VCaP (cell line): Measurements from ENCODE around the gene IFNGR2.

Experiments
- H3K27ac ChIP-seq: fragments of 450-650 bp; 2 replicates; pipeline ENCODE4 v1.5.1; 2017
- CTCF ChIP-seq: fragments of 450-650 bp; conservative IDR thresholded peaks from 2 replicates; pipeline ENCODE4 v1.5.1; 2017; ENCODE audit warnings: mild to moderate bottlenecking, moderate library complexity

IFNGR2 gene

GRCh38 chr21:33473344-33473743 lies 70.1 kb downstream of the IFNGR2 start:
- H3K27ac ChIP-seq, result no peak overlapping the region
- TF ChIP-seq CTCF, result no peak

- no peak for TF ChIP-seq CTCF
- 0 out of 2 replicates have a peak overlapping the region, but pooled peaks have one; percentile 92 for H3K27ac ChIP-seq
These were observed 73.9 kb downstream of the IFNGR2 start for GRCh38 chr21:33477066-33477465.

DNA sequence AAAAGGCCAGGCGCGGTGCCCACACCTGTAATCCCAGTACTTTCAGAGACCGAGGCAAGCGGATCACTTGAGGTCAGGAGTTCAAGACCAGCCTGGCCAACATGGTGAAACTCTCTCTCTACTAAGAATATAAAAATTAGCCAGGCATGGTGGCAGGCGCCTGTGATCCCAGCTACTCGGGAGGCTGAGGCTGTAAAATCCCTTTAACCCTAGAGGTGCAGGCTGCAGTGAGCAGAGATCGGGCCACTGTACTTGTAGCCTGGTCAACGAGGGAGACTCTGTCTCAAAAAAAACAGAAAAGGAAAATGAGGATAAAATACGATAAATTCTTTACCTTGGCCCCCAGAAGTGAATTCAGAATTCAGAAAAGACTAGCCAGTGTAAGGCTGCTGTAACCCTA lies 75.0 kb downstream of the IFNGR2 start:
- TF ChIP-seq CTCF, result no peak
- peak overlapping the region; percentile 92 for H3K27ac ChIP-seq

DNA sequence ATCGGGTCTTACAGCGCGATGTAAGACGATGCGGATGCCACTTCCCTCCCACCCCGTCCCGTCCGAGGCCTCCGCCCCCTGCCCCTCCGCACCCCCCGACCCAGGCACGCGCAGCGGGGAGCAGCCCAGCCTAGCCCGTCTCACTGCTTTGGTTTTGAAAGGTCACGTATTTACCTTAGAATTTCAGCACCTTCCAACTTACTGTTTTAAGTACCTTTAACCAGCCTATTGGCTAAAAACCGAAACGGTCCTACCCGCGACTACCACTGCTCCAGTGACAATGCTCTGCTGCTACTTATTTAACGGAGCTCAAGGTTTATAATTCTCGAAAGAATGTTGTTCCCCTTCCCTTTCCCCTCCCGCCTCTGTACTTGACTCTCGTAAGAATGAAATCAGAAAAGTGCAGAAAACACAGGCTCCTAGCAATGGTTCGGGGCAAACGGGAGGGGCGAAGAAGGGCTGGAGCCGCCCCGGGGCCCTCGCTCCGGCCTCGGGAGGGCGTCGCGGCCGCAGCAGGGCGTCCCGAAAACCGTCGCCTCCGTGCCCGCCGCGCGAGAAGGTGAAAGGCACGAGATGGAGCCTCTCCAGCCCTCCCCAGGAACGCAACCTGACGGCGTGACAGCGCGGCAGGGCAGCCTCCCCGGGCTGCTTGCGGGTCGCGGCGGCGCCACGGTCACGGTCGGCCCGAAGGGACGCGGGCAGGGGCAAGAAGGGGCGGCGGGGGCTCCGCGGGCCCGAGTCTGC lies 75.9 kb downstream of the IFNGR2 start:
- peak overlapping the region; percentile 92 for H3K27ac ChIP-seq
- no peak for TF ChIP-seq CTCF

GRCh38 chr21:33479679-33480480 lies 76.7 kb downstream of the IFNGR2 start, which contains the start of gene TMEM50B:
TSS of gene TMEM50B (minus strand) at chr21:33479974. CDS start at chr21:33468885, 11,089 bp downstream.
- H3K27ac ChIP-seq, result peak within 1 kb of the TSS; percentile 92
- peak; percentile 87 for TF ChIP-seq CTCF

DNA sequence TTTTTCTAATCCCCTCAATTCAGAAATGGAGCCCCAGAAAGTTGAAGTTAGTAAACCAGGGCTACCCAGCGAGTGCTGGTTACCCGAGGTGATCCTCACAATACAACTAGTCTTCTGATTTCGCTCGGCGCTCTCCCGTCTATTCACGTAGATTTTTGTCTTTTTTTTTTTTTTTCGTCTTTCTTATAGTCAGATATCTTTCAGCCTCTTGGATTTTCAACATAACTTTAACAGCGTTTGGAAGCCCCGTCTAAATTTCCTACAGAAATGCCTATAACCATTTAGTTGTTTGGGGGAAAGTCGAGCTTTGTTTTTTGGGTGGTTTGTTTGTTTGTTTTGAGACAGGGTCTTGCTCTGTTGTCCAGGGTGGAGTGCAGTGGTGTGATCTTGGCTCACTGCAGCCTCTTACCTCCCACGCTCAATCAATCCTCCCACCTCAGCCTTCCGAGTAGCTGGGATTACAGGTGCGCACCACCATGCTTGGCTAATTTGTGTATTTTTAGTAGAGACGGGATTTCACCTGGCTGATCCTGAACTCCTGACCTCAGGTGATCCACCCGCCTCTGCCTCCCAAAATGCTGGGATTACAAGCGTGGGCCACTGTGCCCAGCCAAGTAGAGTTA lies 77.4 kb downstream of the IFNGR2 start:
- H3K27ac ChIP-seq, result peak overlapping the region; percentile 92

More for the DNA sequence above, 77.4 kb downstream of the IFNGR2 start:
- no peak; the same call in 1 of the 2 replicates for TF ChIP-seq CTCF
